ENCODE measurements around the gene GRPEL2.

GRCh38 chr5:149326611-149327010 lies 18.7 kb upstream of the GRPEL2 start:
- TF ChIP-seq CTCF (IDR thresholded peaks at IDR 0.05) = no peak
- TF ChIP-seq POLR2A (IDR thresholded peaks at IDR 0.05) = no peak
- no peak for TF ChIP-seq POLR2AphosphoS5 (IDR thresholded peaks at IDR 0.05)
- no peak for TF ChIP-seq EP300 (IDR thresholded peaks at IDR 0.05)
